HEK293T (cell line): ENCODE data around the gene WBP1.

Experiments used
- BHLHE40 ChIP-seq: fragments of 450-650 bp; IDR thresholded peaks from 2 replicates; pipeline ENCODE4 v1.6.1; 2016; ENCODE audit warnings: mild to moderate bottlenecking, moderate library complexity, borderline replicate concordance
- FOXM1 ChIP-seq: fragments of 450-650 bp; IDR thresholded peaks from 2 replicates; pipeline ENCODE4 v1.6.1; 2017; ENCODE audit warnings: mild to moderate bottlenecking, borderline replicate concordance
- SUZ12 ChIP-seq: fragments of 450-650 bp; IDR thresholded peaks from 2 replicates; pipeline ENCODE4 v1.6.1; 2016; ENCODE audit warnings: mild to moderate bottlenecking
- TARDBP ChIP-seq: fragments of 450-650 bp; IDR thresholded peaks from 2 replicates; pipeline ENCODE4 v1.6.1; 2016

- no peak for TF ChIP-seq SUZ12
- no peak for TF ChIP-seq FOXM1
- no peak for TF ChIP-seq BHLHE40
- no peak for TF ChIP-seq TARDBP
These were observed 3.2 kb downstream of the WBP1 start for GRCh38 chr2:74461187-74462053.
